ENCODE measurements around the gene KRT17. TPM values are rescaled to one million over a fixed set of nuclear protein-coding genes. Genes with fewer than 3 reads are reported as not detected.

KRT17 gene
- total RNA-seq, 2 donors from 2014 or later = not detected

- H3K4me3 ChIP-seq (ENCODE audit: low read length) = no peak overlapping the region
- Mint-ChIP-seq H3K4me1 (peaks cover 15% of the 10 kb centered on the region), H3K27ac (no peak overlapping the region), H3K4me3 (no peak overlapping the region), H3K36me3 (ENCODE audit: low read depth) (no peaks in the 10 kb centered on the region), H3K9me3 (no peaks in the 10 kb centered on the region), H3K27me3 (ENCODE audit: insufficient read depth) (peaks cover 39% of the 10 kb centered on the region)
- DNase-seq = no peak
- H3K27me3 ChIP-seq (ENCODE audit: control insufficient read depth, insufficient read depth, low read length, poor library complexity, severe bottlenecking) = peaks cover 23% of the 10 kb centered on the region
- no peak overlapping the region for H3K27ac ChIP-seq (ENCODE audit: low read depth, low read length)
- 88 to 100% methylated on average over 5 to 13 of the region's 15 CpGs for WGBS, 2 experiments (ENCODE audit: insufficient coverage in 1 of 2, insufficient read length in 1 of 2)
- H3K9me3 ChIP-seq (ENCODE audit: control insufficient read depth, low read length) = no peaks in the 10 kb centered on the region
- no peaks in the 10 kb centered on the region for H3K4me1 ChIP-seq (ENCODE audit: control insufficient read depth, insufficient read depth, low read length)
- no peaks in the 10 kb centered on the region for H3K36me3 ChIP-seq (ENCODE audit: control insufficient read depth, insufficient read depth, low read length)
- TF ChIP-seq CTCF (conservative IDR thresholded peaks at IDR 0.05) = no peak
- no peak overlapping the region for H3K9ac ChIP-seq (ENCODE audit: extremely low read depth, low read length, poor library complexity, severe bottlenecking)
Measured at GRCh38 chr17:41664587-41665565, 40.5 kb upstream of the KRT17 start.

- Mint-ChIP-seq H3K27me3 (ENCODE audit: insufficient read depth) (peaks cover 37% of the 10 kb centered on the region), H3K4me1 (peaks cover 15% of the 10 kb centered on the region), H3K27ac (no peak overlapping the region), H3K4me3 (no peak overlapping the region), H3K36me3 (ENCODE audit: low read depth) (no peaks in the 10 kb centered on the region), H3K9me3 (no peaks in the 10 kb centered on the region)
- TF ChIP-seq CTCF (conservative IDR thresholded peaks at IDR 0.05) = no peak
- Histone ChIP-seq H3K4me1 (ENCODE audit: control insufficient read depth, insufficient read depth, low read length) (no peaks in the 10 kb centered on the region), H3K4me3 (ENCODE audit: low read length) (no peak overlapping the region), H3K27me3 (ENCODE audit: control insufficient read depth, insufficient read depth, low read length, poor library complexity, severe bottlenecking) (peaks cover 23% of the 10 kb centered on the region), H3K27ac (ENCODE audit: low read depth, low read length) (no peak overlapping the region), H3K9me3 (ENCODE audit: control insufficient read depth, low read length) (no peaks in the 10 kb centered on the region), H3K9ac (ENCODE audit: extremely low read depth, low read length, poor library complexity, severe bottlenecking) (no peak overlapping the region), H3K36me3 (ENCODE audit: control insufficient read depth, insufficient read depth, low read length) (no peaks in the 10 kb centered on the region)
- WGBS, 2 experiments (ENCODE audit: insufficient coverage in 1 of 2, insufficient read length in 1 of 2) = 93% methylated on average over 2 of the region's 2 CpGs; no CpG with 5 or more reads in 1 of the 2 experiments
- DNase-seq = no peak
Measured at GRCh38 chr17:41664172-41664457, 39.7 kb upstream of the KRT17 start.

GRCh38 chr17:41663451-41664171 lies 39.2 kb upstream of the KRT17 start:
- peaks cover 37% of the 10 kb centered on the region for H3K27me3 Mint-ChIP-seq (ENCODE audit: insufficient read depth)
- WGBS, 2 experiments (ENCODE audit: insufficient coverage in 1 of 2, insufficient read length in 1 of 2) = 79 to 81% methylated on average over 8 of the region's 8 CpGs
- peak; percentile 50 for DNase-seq
- H3K27me3 ChIP-seq (ENCODE audit: control insufficient read depth, insufficient read depth, low read length, poor library complexity, severe bottlenecking) = peaks cover 23% of the 10 kb centered on the region
- H3K9me3 Mint-ChIP-seq = no peaks in the 10 kb centered on the region
- no peak overlapping the region for H3K9ac ChIP-seq (ENCODE audit: extremely low read depth, low read length, poor library complexity, severe bottlenecking)
- H3K9me3 ChIP-seq (ENCODE audit: control insufficient read depth, low read length) = no peaks in the 10 kb centered on the region
- H3K4me3 ChIP-seq (ENCODE audit: low read length) = no peak overlapping the region
- H3K36me3 ChIP-seq (ENCODE audit: control insufficient read depth, insufficient read depth, low read length) = no peaks in the 10 kb centered on the region
- H3K27ac Mint-ChIP-seq = no peak overlapping the region
- peaks cover 15% of the 10 kb centered on the region for H3K4me1 Mint-ChIP-seq
- H3K4me1 ChIP-seq (ENCODE audit: control insufficient read depth, insufficient read depth, low read length) = no peaks in the 10 kb centered on the region
- H3K36me3 Mint-ChIP-seq (ENCODE audit: low read depth) = no peaks in the 10 kb centered on the region
- H3K27ac ChIP-seq (ENCODE audit: low read depth, low read length) = no peak overlapping the region
- no peak overlapping the region for H3K4me3 Mint-ChIP-seq
- TF ChIP-seq CTCF (conservative IDR thresholded peaks at IDR 0.05) = no peak
